SK-N-SH treated with all-trans-retinoic acid at 6 μM for 48 hours (cell line): ENCODE data around the gene ABLIM1.
A peak's percentile ranks its signal among the peaks of the same experiment; 100 is the strongest.

Experiments used
- ATAC-seq: fragments of 200-7000 bp; cut with Tn5 transposase; 3 replicates; pipeline ENCODE4 v1.9.1; 2020; ENCODE audit warnings: mild to moderate bottlenecking, moderate library complexity
- ARNTL ChIP-seq: fragments of 450-650 bp; formaldehyde crosslinking; IDR thresholded peaks from 2 replicates; pipeline ENCODE4 v1.5.0; 2020; ENCODE audit warnings: low read depth, mild to moderate bottlenecking, moderate library complexity, borderline replicate concordance
- BACH2 ChIP-seq: fragments of 250-450 bp; sonication (Bioruptor Pico); IDR thresholded peaks from 2 replicates; pipeline ENCODE4 v1.9.0; 2021; ENCODE audit warnings: mild to moderate bottlenecking, borderline replicate concordance
- CSDC2 ChIP-seq: fragments of 250-450 bp; sonication (Bioruptor Pico); IDR thresholded peaks from 2 replicates; pipeline ENCODE4 v1.5.0; 2020; ENCODE audit warnings: mild to moderate bottlenecking, moderate library complexity
- CSRNP3 ChIP-seq: fragments of 250-450 bp; sonication (Bioruptor Pico); IDR thresholded peaks from 2 replicates; pipeline ENCODE4 v1.5.1; 2021; ENCODE audit warnings: mild to moderate bottlenecking, moderate library complexity
- ESRRG ChIP-seq: fragments of 250-450 bp; sonication (Bioruptor Pico); IDR thresholded peaks from 2 replicates; pipeline ENCODE4 v1.6.1; 2021; ENCODE audit warnings: mild to moderate bottlenecking
- GLIS3 ChIP-seq: fragments of 250-450 bp; sonication (Bioruptor Pico); IDR thresholded peaks from 2 replicates; pipeline ENCODE4 v1.5.0; 2020; ENCODE audit warnings: mild to moderate bottlenecking, moderate library complexity
- ISL1 ChIP-seq: fragments of 250-450 bp; sonication (Bioruptor Pico); IDR thresholded peaks from 2 replicates; pipeline ENCODE4 v2.1.2; 2022; ENCODE audit warnings: mild to moderate bottlenecking, moderate library complexity
- OSR1 ChIP-seq: fragments of 250-450 bp; sonication (Bioruptor Pico); IDR thresholded peaks from 2 replicates; pipeline ENCODE4 v1.8.0; 2022; ENCODE audit warnings: moderate library complexity, mild to moderate bottlenecking, inconsistent platforms
- PATZ1 ChIP-seq: fragments of 250-450 bp; sonication (Bioruptor Pico); IDR thresholded peaks from 2 replicates; pipeline ENCODE4 v1.8.0; 2020; ENCODE audit warnings: mild to moderate bottlenecking, moderate library complexity, borderline replicate concordance
- POU6F1 ChIP-seq: fragments of 250-450 bp; sonication (Bioruptor Pico); IDR thresholded peaks from 2 replicates; pipeline ENCODE4 v1.8.0; 2021; ENCODE audit warnings: low read depth, mild to moderate bottlenecking, moderate library complexity, borderline replicate concordance
- PPARA ChIP-seq: fragments of 250-450 bp; sonication (Bioruptor Pico); IDR thresholded peaks from 2 replicates; pipeline ENCODE4 v1.5.0; 2020; ENCODE audit warnings: mild to moderate bottlenecking, borderline replicate concordance
- SNAI2 ChIP-seq: fragments of 250-450 bp; sonication (Bioruptor Pico); IDR thresholded peaks from 2 replicates; pipeline ENCODE4 v1.5.0; 2020; ENCODE audit warnings: mild to moderate bottlenecking, moderate library complexity
- TOX ChIP-seq: fragments of 250-450 bp; sonication (Bioruptor Pico); IDR thresholded peaks from 2 replicates; pipeline ENCODE4 v1.8.0; 2021; ENCODE audit warnings: mild to moderate bottlenecking, moderate library complexity, borderline replicate concordance
- TSHZ2 ChIP-seq: fragments of 250-450 bp; sonication (Bioruptor Pico); IDR thresholded peaks from 2 replicates; pipeline ENCODE4 v1.5.0; 2020; ENCODE audit warnings: mild to moderate bottlenecking, moderate library complexity
- ZFP3 ChIP-seq: fragments of 250-450 bp; sonication (Bioruptor Pico); IDR thresholded peaks from 2 replicates; pipeline ENCODE4 v1.5.0; 2020; ENCODE audit warnings: mild to moderate bottlenecking, moderate library complexity
- ZNF565 ChIP-seq: fragments of 450-650 bp; formaldehyde crosslinking; conservative IDR thresholded peaks from 2 replicates; pipeline ENCODE4 v1.5.0; 2020; ENCODE audit warnings: low read depth, mild to moderate bottlenecking, moderate library complexity
- ZNF8 ChIP-seq: fragments of 450-650 bp; formaldehyde crosslinking; IDR thresholded peaks from 2 replicates; pipeline ENCODE4 v1.5.0; 2020; ENCODE audit warnings: mild to moderate bottlenecking, moderate library complexity

Gene ABLIM1

DNA sequence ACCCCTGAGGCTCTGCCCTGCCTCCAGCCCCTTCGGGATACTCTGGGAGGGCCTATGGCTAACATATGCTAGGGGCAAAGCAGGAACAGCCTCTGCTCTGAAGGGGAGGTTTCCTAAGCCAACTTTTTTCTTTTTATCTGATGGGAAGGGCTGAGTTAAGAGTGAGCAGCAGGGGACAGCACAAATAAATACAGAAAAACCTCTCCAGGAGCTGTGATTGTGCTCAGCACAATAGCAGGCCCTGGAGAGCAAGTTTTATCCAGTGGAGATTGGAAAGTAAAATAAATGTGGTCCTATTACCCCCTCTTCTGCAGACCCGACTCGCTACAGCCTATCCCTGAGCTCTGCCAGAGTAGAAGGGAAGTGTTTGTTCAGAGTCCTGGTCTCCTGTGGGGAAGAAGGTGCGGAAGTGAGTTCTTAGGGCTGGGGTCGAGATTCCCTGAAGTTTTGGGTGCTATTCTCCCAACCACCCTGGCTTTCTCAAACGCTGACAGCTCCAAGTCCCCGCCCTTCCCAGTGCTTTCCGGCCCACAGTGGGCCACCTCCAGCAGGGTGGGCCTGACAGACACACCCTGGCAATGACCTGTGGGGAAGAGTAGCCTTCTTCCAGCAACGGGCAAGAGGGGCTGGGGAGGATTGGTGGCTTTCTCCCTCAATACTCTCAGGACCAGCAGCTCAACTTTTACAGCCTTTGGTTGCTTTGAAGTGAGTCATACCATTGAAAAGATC is 230.8 kb downstream of the ABLIM1 start:
- no peak for TF ChIP-seq ZNF8
- TF ChIP-seq PPARA (CRISPR knock-in tag): no peak
- TF ChIP-seq GLIS3 (CRISPR knock-in tag): no peak
- TF ChIP-seq TOX: no peak
- no peak for TF ChIP-seq OSR1 (CRISPR knock-in tag)
- TF ChIP-seq BACH2: no peak
- TF ChIP-seq ZNF565: no peak
- TF ChIP-seq, all 23 proteins: peak for 0
- ATAC-seq: peak; percentile 38

GRCh38 chr10:114426476-114426875 is 231.6 kb downstream of the ABLIM1 start:
- no peak for ATAC-seq
- TF ChIP-seq CSRNP3 (CRISPR knock-in tag): no peak
- TF ChIP-seq TSHZ2 (CRISPR knock-in tag): no peak

DNA sequence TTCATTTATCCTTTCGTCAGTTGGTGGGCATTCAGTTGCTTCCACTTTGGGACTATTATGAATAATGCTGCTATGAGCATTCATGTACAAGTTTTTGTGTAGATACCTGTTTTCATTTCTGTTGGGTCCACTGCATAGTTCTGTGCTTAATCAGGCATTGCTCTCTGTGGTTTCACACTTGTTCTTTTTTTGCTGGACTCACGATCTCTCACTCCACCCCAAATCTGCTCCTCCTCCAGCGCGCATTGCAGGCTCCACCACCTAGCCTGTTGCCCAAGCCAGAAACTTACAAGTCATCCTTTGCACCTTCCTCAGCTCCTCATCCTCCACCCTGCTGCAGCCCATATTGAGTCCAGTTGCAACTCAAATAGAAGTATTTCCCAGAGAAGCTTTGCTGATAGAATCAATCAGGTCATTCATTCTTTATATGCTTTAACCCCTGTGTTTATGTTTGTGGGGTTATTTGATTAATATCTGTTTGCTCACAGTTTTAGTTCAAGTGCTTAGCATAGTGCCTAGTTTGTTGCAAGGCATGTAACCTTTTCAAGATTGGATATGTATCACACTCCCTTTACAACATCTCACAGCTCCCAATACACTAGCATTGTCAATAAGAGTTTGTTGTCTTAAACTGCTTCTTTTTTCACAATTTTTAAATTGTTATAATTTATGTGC is 237.1 kb downstream of the ABLIM1 start:
- ATAC-seq: no peak
- TF ChIP-seq TOX (no peak), ARNTL (CRISPR knock-in tag) (no peak), GLIS3 (CRISPR knock-in tag) (no peak), BACH2 (no peak), CSDC2 (CRISPR knock-in tag) (no peak), TSHZ2 (CRISPR knock-in tag) (no peak), ZNF565 (no peak), ZFP3 (CRISPR knock-in tag) (no peak), PATZ1 (CRISPR knock-in tag) (no peak), ISL1 (CRISPR knock-in tag) (no peak), SNAI2 (no peak), OSR1 (CRISPR knock-in tag) (no peak)

DNA sequence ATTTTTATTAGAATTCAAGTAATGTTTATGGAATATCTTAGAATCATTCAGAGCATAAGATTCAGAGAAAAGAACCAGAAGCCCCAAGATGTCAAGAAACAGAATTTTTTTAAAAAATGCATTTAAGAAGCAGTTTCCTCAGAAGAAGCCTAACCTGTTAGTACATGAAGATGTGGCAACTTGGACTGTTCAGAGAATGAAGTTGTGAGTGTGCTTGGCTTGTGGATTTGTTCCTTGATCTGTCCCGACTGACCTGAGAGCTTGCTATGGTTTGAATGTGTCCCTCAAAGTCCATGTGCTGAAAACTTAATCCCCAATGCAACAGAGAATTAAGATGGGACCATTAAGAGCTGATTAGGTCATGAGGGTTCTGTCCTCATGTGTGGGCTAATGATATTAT is 240.0 kb downstream of the ABLIM1 start:
- no peak for ATAC-seq
- TF ChIP-seq GLIS3 (CRISPR knock-in tag) (no peak), ZNF8 (no peak), BACH2 (no peak), ESRRG (CRISPR knock-in tag) (no peak), PATZ1 (CRISPR knock-in tag) (no peak), CSDC2 (CRISPR knock-in tag) (no peak), TSHZ2 (CRISPR knock-in tag) (no peak), POU6F1 (CRISPR knock-in tag) (no peak), ARNTL (CRISPR knock-in tag) (no peak), PPARA (CRISPR knock-in tag) (no peak)
